B cell (primary cell): Measurements from ENCODE around the gene USP26. TPM values are rescaled to one million over a fixed set of nuclear protein-coding genes. Genes with fewer than 3 reads are reported as not detected.

Experiments
- ATAC-seq: fragments of 200-7000 bp; cut with Tn5 transposase; one replicate; pipeline ENCODE4 v1.10.0; 2021; ENCODE audit warnings: low read depth, mild to moderate bottlenecking, moderate number of reproducible peaks, moderate library complexity
- CTCF ChIA-PET: fragments of 350-600 bp; sonication (Branson Sonifier 250); formaldehyde crosslinking; loops from one replicate; lab custom pipeline; 2021; ENCODE audit warnings: antibody characterized with exemption, inconsistent platforms; lab: Charles Lee
- POLR2A ChIA-PET: fragments of 350-600 bp; sonication (Branson Sonifier 250); formaldehyde crosslinking; loops from one replicate; lab custom pipeline; 2021; ENCODE audit warnings: antibody characterized with exemption; lab: Charles Lee
- DNase-seq: peaks from one replicate; pipeline ENCODE4 v3.0.0; 2013
- H2AFZ ChIP-seq: 2 replicates; pipeline ENCODE4 v1.6.1; 2012; ENCODE audit warnings: mild to moderate bottlenecking, low read depth, low read length; ENCODE audit not compliant: insufficient read depth, poor library complexity, severe bottlenecking
- H3K27ac ChIP-seq, 2 donors: 1 replicate in 1 of 2; 2 replicates in 1 of 2; pipeline ENCODE4 v1.5.1; 2012 to 2013; ENCODE audit warnings: low read length in 2 of 2, mild to moderate bottlenecking in 2 of 2, moderate library complexity in 1 of 2
- H3K27me3 ChIP-seq, 4 experiments: fragments of 200-600 bp in 1 of 4; sonication (generic) in 1 of 4; replicated peaks in 1 of 4; 1 replicate in 2 of 4; 2 replicates in 2 of 4; pipeline versions ENCODE4 v1.6.1 to v1.7.0; 2013 to 2016; ENCODE audit warnings: low read length in 3 of 4, mild to moderate bottlenecking in 2 of 4, mixed read lengths in 1 of 4, moderate library complexity in 1 of 4; ENCODE audit not compliant: insufficient read depth in 4 of 4, control insufficient read depth in 3 of 4; ENCODE audit errors: control extremely low read depth in 1 of 4
- H3K36me3 ChIP-seq, 2 experiments: replicated peaks in 1 of 2; 1 replicate in 1 of 2; 2 replicates in 1 of 2; pipeline versions ENCODE4 v1.6.1 to v1.7.1; 2013; ENCODE audit warnings: low read length in 1 of 2; ENCODE audit not compliant: insufficient read depth in 2 of 2, control insufficient read depth in 1 of 2; ENCODE audit errors: control extremely low read depth in 1 of 2, extremely low read depth in 1 of 2
- H3K4me1 ChIP-seq, 2 donors: fragments of 200-600 bp in 1 of 2; sonication (generic) in 1 of 2; 1 replicate in 1 of 2; 2 replicates in 1 of 2; pipeline versions ENCODE4 v1.5.1 to v1.6.1; 2013 to 2017; ENCODE audit warnings: low read length in 2 of 2; ENCODE audit not compliant: control insufficient read depth in 2 of 2, insufficient read depth in 2 of 2
- H3K4me2 ChIP-seq: replicated peaks from 2 replicates; pipeline ENCODE3; 2012; ENCODE audit warnings: mild to moderate bottlenecking, low read depth, low read length; ENCODE audit not compliant: poor library complexity, severe bottlenecking
- H3K4me3 ChIP-seq, 5 experiments: fragments of 200-600 bp in 1 of 5; sonication (generic) in 1 of 5; 1 replicate in 3 of 5; 2 replicates in 2 of 5; pipeline versions ENCODE4 v1.5.1 to v1.7.0; 2011 to 2016; ENCODE audit warnings: low read length in 4 of 5, mild to moderate bottlenecking in 4 of 5, low read depth in 2 of 5, control low read depth in 1 of 5, moderate library complexity in 1 of 5; ENCODE audit not compliant: insufficient read depth in 1 of 5; ENCODE audit errors: control extremely low read depth in 1 of 5, extremely low read depth in 1 of 5
- H3K79me2 ChIP-seq: fragments of 200-600 bp; sonication (generic); one replicate; pipeline ENCODE4 v1.6.0; 2016; ENCODE audit warnings: low read length; ENCODE audit not compliant: control insufficient read depth, insufficient read depth
- H3K9ac ChIP-seq: fragments of 200-600 bp; sonication (generic); 2 replicates; pipeline ENCODE4 v1.6.1; 2017; ENCODE audit warnings: mild to moderate bottlenecking, low read length, moderate library complexity
- H3K9me3 ChIP-seq, 3 donors: one replicate each; pipeline versions ENCODE4 v1.6.1 to v1.7.1; 2013; ENCODE audit warnings: low read length in 2 of 3; ENCODE audit not compliant: control insufficient read depth in 2 of 3, insufficient read depth in 1 of 3; ENCODE audit errors: control extremely low read depth in 1 of 3
- H4K20me1 ChIP-seq: 2 replicates; pipeline ENCODE4 v1.6.0; 2012; ENCODE audit warnings: mild to moderate bottlenecking, low read length; ENCODE audit not compliant: insufficient read depth, control insufficient read depth, poor library complexity, severe bottlenecking
- H3K27ac Mint-ChIP-seq: one replicate; pipeline ENCODE4 v1.8.0; 2021; ENCODE audit warnings: mixed read lengths
- H3K27me3 Mint-ChIP-seq: one replicate; pipeline ENCODE4 v1.8.0; 2021; ENCODE audit warnings: mixed read lengths
- H3K4me1 Mint-ChIP-seq: one replicate; pipeline ENCODE4 v1.8.0; 2021; ENCODE audit warnings: mixed read lengths
- H3K4me3 Mint-ChIP-seq: one replicate; pipeline ENCODE4 v1.8.0; 2021; ENCODE audit warnings: mixed read lengths
- H3K9me3 Mint-ChIP-seq: one replicate; pipeline ENCODE4 v1.8.0; 2022; ENCODE audit warnings: mixed read lengths; ENCODE audit not compliant: insufficient read depth
- EZH2 ChIP-seq: IDR thresholded peaks from 2 replicates; pipeline ENCODE4 v1.6.1; 2012; ENCODE audit warnings: borderline replicate concordance, low read depth, mild to moderate bottlenecking, moderate library complexity, low read length; ENCODE audit not compliant: insufficient read depth, poor library complexity, severe bottlenecking
- WGBS: methylation state at CpG from one replicate; pipeline ENCODE4 v1.1.5; 2013; ENCODE audit warnings: missing lambda C conversion rate; ENCODE audit not compliant: insufficient coverage; 5-methylcytosine and 5-hydroxymethylcytosine counted together
- intact Hi-C: fragments of 100-400 bp; cut with micrococcal nuclease; formaldehyde crosslinking; loops from one replicate; pipeline ENCODE4 v1.10.0; 2022
- polyA plus RNA-seq: library from polyadenylated mRNA; depleted of rRNA; stranded (reverse); fragments of >200 nt; gene quantifications from 2 replicates; pipeline ENCODE4 v1.2.3, GENCODE V29; 2012
- total RNA-seq, 2 donors: library from RNA; stranded (reverse); fragments of 120-200 nt in 1 of 2; gene quantifications; 1 replicate in 1 of 2; 2 replicates in 1 of 2; pipeline versions ENCODE4 v1.2.3 to v1.2.4, GENCODE V29; 2013 to 2022
- TF ChIP-seq, protein P1 (sequence below): fragments of 200-600 bp; IDR thresholded peaks from one replicate; pipeline ENCODE4 v1.8.0; 2022; ENCODE audit warnings: antibody characterized with exemption, mild to moderate bottlenecking

The USP26 gene
- total and polyA plus RNA-seq, 2 donors (not counting 1 experiment from before 2014, with no cell fraction given): not detected

DNA sequence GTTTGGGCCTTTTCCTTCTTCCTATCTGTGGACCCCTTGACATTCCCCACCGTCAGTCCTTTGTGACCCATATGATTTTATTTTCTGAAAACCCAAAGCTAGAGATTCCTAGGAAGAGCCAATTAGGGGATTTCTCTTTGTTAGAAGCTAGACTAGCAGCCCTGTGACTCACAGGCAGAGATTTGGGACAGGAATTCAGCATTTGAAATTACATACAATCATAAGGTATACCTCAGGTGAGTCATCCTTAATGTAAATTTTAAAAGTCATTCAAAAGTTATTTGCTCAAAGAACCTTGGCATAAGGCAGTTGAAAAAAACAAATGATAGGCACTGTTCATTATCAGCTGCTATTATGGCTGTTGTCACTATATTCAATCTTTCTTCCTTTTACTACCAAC lies 40.6 kb downstream of the USP26 start:
- no peaks in the 10 kb centered on the region for H3K79me2 ChIP-seq
- H3K27ac ChIP-seq: no peak overlapping the region
- Mint-ChIP-seq H3K4me1 (no peaks in the 10 kb centered on the region), H3K27me3 (no peaks in the 10 kb centered on the region), H3K4me3 (no peak overlapping the region), H3K9me3 (no peaks in the 10 kb centered on the region), H3K27ac (no peak overlapping the region)
- no peaks in the 10 kb centered on the region for H3K9me3 ChIP-seq
- no peaks in the 10 kb centered on the region for H3K36me3 ChIP-seq
- no peak for TF ChIP-seq EZH2
- TF ChIP-seq, protein P1, sequence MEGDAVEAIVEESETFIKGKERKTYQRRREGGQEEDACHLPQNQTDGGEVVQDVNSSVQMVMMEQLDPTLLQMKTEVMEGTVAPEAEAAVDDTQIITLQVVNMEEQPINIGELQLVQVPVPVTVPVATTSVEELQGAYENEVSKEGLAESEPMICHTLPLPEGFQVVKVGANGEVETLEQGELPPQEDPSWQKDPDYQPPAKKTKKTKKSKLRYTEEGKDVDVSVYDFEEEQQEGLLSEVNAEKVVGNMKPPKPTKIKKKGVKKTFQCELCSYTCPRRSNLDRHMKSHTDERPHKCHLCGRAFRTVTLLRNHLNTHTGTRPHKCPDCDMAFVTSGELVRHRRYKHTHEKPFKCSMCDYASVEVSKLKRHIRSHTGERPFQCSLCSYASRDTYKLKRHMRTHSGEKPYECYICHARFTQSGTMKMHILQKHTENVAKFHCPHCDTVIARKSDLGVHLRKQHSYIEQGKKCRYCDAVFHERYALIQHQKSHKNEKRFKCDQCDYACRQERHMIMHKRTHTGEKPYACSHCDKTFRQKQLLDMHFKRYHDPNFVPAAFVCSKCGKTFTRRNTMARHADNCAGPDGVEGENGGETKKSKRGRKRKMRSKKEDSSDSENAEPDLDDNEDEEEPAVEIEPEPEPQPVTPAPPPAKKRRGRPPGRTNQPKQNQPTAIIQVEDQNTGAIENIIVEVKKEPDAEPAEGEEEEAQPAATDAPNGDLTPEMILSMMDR: no peak
- POLR2A ChIA-PET: no interaction called here
- no peak for ATAC-seq
- WGBS: no CpG with 5 or more reads among the region's 1 CpG
- H3K4me3 ChIP-seq: no peak overlapping the region
- H3K27me3 ChIP-seq: no peaks in the 10 kb centered on the region
- H3K4me1 ChIP-seq: no peaks in the 10 kb centered on the region
- no peak for DNase-seq
- no peak overlapping the region for H2AFZ ChIP-seq
- CTCF ChIA-PET: no interaction called here
- H4K20me1 ChIP-seq: no peaks in the 10 kb centered on the region
- intact Hi-C loops: no loop called here
- H3K4me2 ChIP-seq: no peak overlapping the region
- H3K9ac ChIP-seq: no peak overlapping the region

- TF ChIP-seq, protein P1: no peak
- TF ChIP-seq EZH2: no peak
- intact Hi-C loops: no loop called here
- ChIA-PET CTCF (no interaction called here), POLR2A (no interaction called here)
- Mint-ChIP-seq H3K9me3 (no peaks in the 10 kb centered on the region), H3K27ac (no peak overlapping the region), H3K4me3 (no peak overlapping the region), H3K4me1 (no peaks in the 10 kb centered on the region), H3K27me3 (no peaks in the 10 kb centered on the region)
- Histone ChIP-seq H3K4me3 (no peak overlapping the region), H3K4me2 (no peak overlapping the region), H2AFZ (no peak overlapping the region), H3K79me2 (no peaks in the 10 kb centered on the region), H3K9ac (no peak overlapping the region), H3K36me3 (no peaks in the 10 kb centered on the region), H3K9me3 (no peaks in the 10 kb centered on the region), H3K27me3 (no peaks in the 10 kb centered on the region), H3K27ac (no peak overlapping the region), H4K20me1 (no peaks in the 10 kb centered on the region), H3K4me1 (no peaks in the 10 kb centered on the region)
- DNase-seq (no peak), ATAC-seq (no peak)
Observed at GRCh38 chrX:133054761-133055405, 42.0 kb downstream of the USP26 start.
